H1 (cell line): ENCODE measurements around the gene FMN2. TPM values are rescaled to one million over a fixed set of nuclear protein-coding genes. Genes with fewer than 3 reads are reported as not detected.

Source experiments
- CTCF ChIA-PET: fragments of 300-600 bp; sonication (Branson Sonifier 250); formaldehyde crosslinking; loops from one replicate; lab custom pipeline; 2021; ENCODE audit not compliant: partially characterized antibody; lab: Charles Lee
- POLR2A ChIA-PET: fragments of 300-600 bp; sonication (Branson Sonifier 250); formaldehyde crosslinking; loops from one replicate; lab custom pipeline; 2021; ENCODE audit warnings: inconsistent platforms; ENCODE audit not compliant: partially characterized antibody; lab: Charles Lee
- DNase-seq, 2 experiments: peaks; one replicate each; pipeline versions ENCODE4 v3.0.0 to v3.0.0-alpha.2; 2010 to 2022; ENCODE audit warnings: low spot score in 2 of 2, low read depth in 1 of 2, mixed read lengths in 1 of 2
- FAIRE-seq: peaks from 2 replicates; lab custom pipeline; 2011; peaks lifted over from hg19 to GRCh38; lab: Jason Lieb, UNC
- H2AFZ ChIP-seq: 2 replicates; pipeline ENCODE4 v1.8.1; 2012; ENCODE audit warnings: low read length, inconsistent platforms
- H2AK5ac ChIP-seq: 2 replicates; pipeline ENCODE4 v1.6.1; 2013; ENCODE audit warnings: low read depth, low read length
- H2BK120ac ChIP-seq: replicated peaks from 2 replicates; pipeline ENCODE3; 2013; ENCODE audit warnings: low read depth, low read length, inconsistent platforms
- H2BK12ac ChIP-seq: 2 replicates; pipeline ENCODE4 v1.6.1; 2013; ENCODE audit warnings: low read depth, low read length
- H2BK15ac ChIP-seq: 2 replicates; pipeline ENCODE4 v1.6.1; 2013; ENCODE audit warnings: low read length
- H2BK20ac ChIP-seq: 2 replicates; pipeline ENCODE4 v1.6.1; 2013; ENCODE audit warnings: low read length
- H2BK5ac ChIP-seq: 2 replicates; pipeline ENCODE4 v1.6.1; 2013; ENCODE audit warnings: low read depth, low read length
- H3K14ac ChIP-seq: 2 replicates; pipeline ENCODE4 v1.6.1; 2013; ENCODE audit warnings: inconsistent platforms; ENCODE audit not compliant: insufficient read length
- H3K18ac ChIP-seq: 2 replicates; pipeline ENCODE4 v1.6.1; 2013; ENCODE audit warnings: low read length; ENCODE audit errors: extremely low read depth
- H3K23ac ChIP-seq: 2 replicates; pipeline ENCODE4 v1.6.1; 2013; ENCODE audit warnings: inconsistent platforms; ENCODE audit not compliant: insufficient read length
- H3K23me2 ChIP-seq: 2 replicates; pipeline ENCODE4 v1.6.1; 2013; ENCODE audit warnings: low read depth, low read length
- H3K27ac ChIP-seq: 2 replicates; pipeline ENCODE4 v1.6.1; 2011; ENCODE audit warnings: low read depth, low read length, inconsistent platforms
- H3K27me3 ChIP-seq, 4 experiments: replicated peaks in 1 of 4; 1 replicate in 1 of 4; 2 replicates in 3 of 4; pipeline versions ENCODE4 v1.6.1 to v1.8.1; 2011 to 2013; ENCODE audit warnings: low read length in 3 of 4, mild to moderate bottlenecking in 3 of 4, inconsistent platforms in 2 of 4, mixed read lengths in 2 of 4, moderate library complexity in 1 of 4; ENCODE audit not compliant: control insufficient read depth in 3 of 4, insufficient read depth in 3 of 4; ENCODE audit errors: extremely low read depth in 1 of 4
- H3K36me3 ChIP-seq, 4 experiments: 2 replicates each; pipeline versions ENCODE4 v1.6.1 to v1.8.1; 2011 to 2013; ENCODE audit warnings: mild to moderate bottlenecking in 4 of 4, low read length in 3 of 4, moderate library complexity in 2 of 4, control low read depth in 1 of 4, inconsistent platforms in 1 of 4; ENCODE audit not compliant: insufficient read depth in 4 of 4, control insufficient read depth in 2 of 4
- H3K4ac ChIP-seq: replicated peaks from 2 replicates; pipeline ENCODE3; 2013; ENCODE audit warnings: low read length, low read depth, mixed read lengths, inconsistent platforms; ENCODE audit not compliant: insufficient read length
- H3K4me1 ChIP-seq, 4 experiments: replicated peaks in 1 of 4; 1 replicate in 1 of 4; 2 replicates in 3 of 4; pipeline versions ENCODE4 v1.6.1 to v1.8.1; 2011 to 2013; ENCODE audit warnings: low read length in 3 of 4, inconsistent platforms in 2 of 4, mixed read lengths in 1 of 4; ENCODE audit not compliant: insufficient read depth in 4 of 4, control insufficient read depth in 3 of 4
- H3K4me2 ChIP-seq, 2 experiments: 2 replicates each; pipeline versions ENCODE4 v1.6.1 to v1.8.1; 2011 to 2013; ENCODE audit warnings: low read depth in 2 of 2, low read length in 2 of 2, control low read depth in 1 of 2, inconsistent platforms in 1 of 2, mild to moderate bottlenecking in 1 of 2; ENCODE audit not compliant: insufficient read depth in 1 of 2
- H3K4me3 ChIP-seq, 4 experiments: fragments of 200-600, 300-600 bp in 1 of 4; sonication (generic), shearing (Covaris generic), sonication (Bioruptor Twin) in 1 of 4; 2 replicates each; pipeline versions ENCODE4 v1.5.1 to v1.8.1; 2011 to 2016; ENCODE audit warnings: low read length in 4 of 4, low read depth in 3 of 4, control low read depth in 2 of 4, inconsistent platforms in 2 of 4, mild to moderate bottlenecking in 2 of 4, mixed read lengths in 1 of 4, moderate library complexity in 1 of 4; ENCODE audit not compliant: insufficient read depth in 2 of 4; ENCODE audit errors: extremely low read depth in 1 of 4
- H3K56ac ChIP-seq: replicated peaks from 2 replicates; pipeline ENCODE3; 2013; ENCODE audit warnings: low read depth, mild to moderate bottlenecking, mixed read lengths, low read length, inconsistent platforms; ENCODE audit not compliant: insufficient read length
- H3K79me1 ChIP-seq: 2 replicates; pipeline ENCODE4 v1.6.1; 2013; ENCODE audit warnings: low read depth, low read length, control low read depth
- H3K79me2 ChIP-seq, 2 experiments: 2 replicates each; pipeline versions ENCODE4 v1.6.1 to v1.8.1; 2012 to 2013; ENCODE audit warnings: low read length in 2 of 2, mild to moderate bottlenecking in 2 of 2, inconsistent platforms in 1 of 2; ENCODE audit not compliant: insufficient read depth in 2 of 2, control insufficient read depth in 1 of 2
- H3K9ac ChIP-seq, 4 experiments: replicated peaks in 1 of 4; 1 replicate in 1 of 4; 2 replicates in 3 of 4; pipeline versions ENCODE4 v1.6.1 to v1.8.1; 2011 to 2013; ENCODE audit warnings: low read depth in 3 of 4, low read length in 3 of 4, control low read depth in 2 of 4, mild to moderate bottlenecking in 2 of 4, moderate library complexity in 2 of 4, inconsistent platforms in 1 of 4; ENCODE audit errors: extremely low read depth in 1 of 4
- H3K9me3 ChIP-seq, 2 experiments: 2 replicates each; pipeline versions ENCODE4 v1.6.1 to v1.8.1; 2012 to 2013; ENCODE audit warnings: mild to moderate bottlenecking in 2 of 2, moderate library complexity in 2 of 2, control low read depth in 1 of 2, inconsistent platforms in 1 of 2, low read depth in 1 of 2, low read length in 1 of 2, mixed read lengths in 1 of 2; ENCODE audit not compliant: insufficient read depth in 2 of 2
- H4K20me1 ChIP-seq, 2 experiments: replicated peaks in 1 of 2; 2 replicates each; pipeline versions ENCODE3 to v1.8.1; 2011 to 2013; ENCODE audit warnings: inconsistent platforms in 2 of 2, low read length in 2 of 2, mild to moderate bottlenecking in 1 of 2; ENCODE audit not compliant: insufficient read depth in 2 of 2, control insufficient read depth in 1 of 2
- H4K5ac ChIP-seq: 2 replicates; pipeline ENCODE4 v1.6.1; 2013; ENCODE audit warnings: low read length, low read depth, mixed read lengths, inconsistent platforms; ENCODE audit not compliant: insufficient read length
- H4K8ac ChIP-seq: 2 replicates; pipeline ENCODE4 v1.8.0; 2013; ENCODE audit warnings: mild to moderate bottlenecking, moderate library complexity, low read length, inconsistent platforms; ENCODE audit not compliant: insufficient read depth; ENCODE audit errors: extremely low read depth
- H4K91ac ChIP-seq: replicated peaks from 2 replicates; pipeline ENCODE3; 2013; ENCODE audit warnings: low read length, mixed read lengths, inconsistent platforms; ENCODE audit not compliant: insufficient read length
- GTF2F1 ChIP-seq: IDR thresholded peaks from 2 replicates; pipeline ENCODE4 v1.6.1; 2012; ENCODE audit warnings: low read depth, low read length, improper control_type of control experiment, borderline replicate concordance
- RNF2 ChIP-seq: fragments of 200-900, 300-1000 bp; sonication (generic); IDR thresholded peaks from 2 replicates; pipeline ENCODE4 v1.7.1; 2016; ENCODE audit warnings: borderline replicate concordance, low read depth, mild to moderate bottlenecking, antibody characterized with exemption, low read length; ENCODE audit not compliant: poor library complexity, severe bottlenecking; ENCODE audit errors: missing control alignments
- WGBS, 2 experiments: shearing (Covaris generic) in 1 of 2; methylation state at CpG; one replicate each; pipeline versions ENCODE4 v1.1.6 to v1.1.7; 2013 to 2015; ENCODE audit warnings: low lambda C conversion rate in 2 of 2, mixed read lengths in 2 of 2, inconsistent platforms in 1 of 2, low coverage in 1 of 2, missing lambda C conversion rate in 1 of 2; ENCODE audit not compliant: insufficient replicate concordance in 2 of 2, insufficient coverage in 1 of 2, insufficient read length in 1 of 2; ENCODE audit errors: extremely low coverage in 1 of 2, missing lambda C conversion rate in 1 of 2; 5-methylcytosine and 5-hydroxymethylcytosine counted together
- polyA plus RNA-seq, 7 experiments: library from polyadenylated mRNA; depleted of rRNA in 3 of 7; stranded (reverse) in 5 of 7; unstranded in 2 of 7; fragments of >200 nt in 5 of 7; fragments of 200-250 nt in 2 of 7; gene quantifications; 1 replicate in 5 of 7; 2 replicates in 1 of 7; 4 replicates in 1 of 7; pipeline versions ENCODE4 v1.2.1 to v1.2.3, GENCODE V29; 2011 to 2013; ENCODE audit warnings: missing spikeins in 2 of 7, mixed read lengths in 2 of 7
- total RNA-seq: library from RNA; stranded (reverse); fragmentation: NEBNext Ultra II Directional; extraction: Animal tissue kit (Norgen Biotek cat#: 25700); gene quantifications from 2 replicates; pipeline ENCODE4 v1.2.1, GENCODE V29; 2021

Gene FMN2
- total and polyA plus RNA-seq, 2 of the 8 experiments (the other 6 are each of a cell fraction or from before 2014, with no cell fraction given) = 0.83 to 2.0 TPM

- no peak overlapping the region for H4K8ac ChIP-seq
- H3K9ac ChIP-seq = no peak overlapping the region
- H2AFZ ChIP-seq = no peak overlapping the region
- H3K4me3 ChIP-seq = no peak overlapping the region
- no peak overlapping the region for H3K23ac ChIP-seq
- no peak overlapping the region for H3K27ac ChIP-seq
- H4K91ac ChIP-seq = no peak overlapping the region
- no peak for FAIRE-seq
- H2BK20ac ChIP-seq = no peak overlapping the region
- TF ChIP-seq GTF2F1 = no peak
- TF ChIP-seq RNF2 = no peak
- TF ChIP-seq, all 59 proteins: peak for 0
- Histone ChIP-seq H3K4ac (no peak overlapping the region), H2BK15ac (no peak overlapping the region), H3K36me3 (0 out of 8 replicates have a peak, but pooled peaks cover 0 to 2% (median 0%) of the 10 kb centered on the region in 4 experiments), H3K4me1 (peaks cover 0 to 8% (median 3%) of the 10 kb centered on the region in 4 experiments; a peak in 3 of 7 replicates), H3K56ac (no peak overlapping the region), H3K79me1 (no peaks in the 10 kb centered on the region), H2BK12ac (no peak overlapping the region), H2BK5ac (no peak overlapping the region), H3K27me3 (no peaks in the 10 kb centered on the region), H3K23me2 (no peaks in the 10 kb centered on the region), H3K4me2 (no peak overlapping the region), H3K18ac (no peak overlapping the region), H3K79me2 (no peaks in the 10 kb centered on the region), H4K5ac (no peak overlapping the region), H2BK120ac (no peak overlapping the region), H4K20me1 (no peaks in the 10 kb centered on the region), H2AK5ac (no peak overlapping the region), H3K14ac (no peak overlapping the region), H3K9me3 (peaks cover 3 to 8% of the 10 kb centered on the region in 2 experiments; a peak in 3 of 4 replicates)
- no peak for DNase-seq
- CTCF ChIA-PET = interaction anchor here (0.7 to 2.0 kb wide), 6 partner anchors 8 to 121 kb away, joined by 3 to 10 read pairs (median 4); no protein-coding TSS in a partner anchor
- 94% methylated on average over 5 of the region's 5 CpGs; no CpG with 5 or more reads in 1 of the 2 experiments for WGBS, 2 experiments
- POLR2A ChIA-PET = no interaction called here
These were observed 17.3 kb upstream of the FMN2 start for GRCh38 chr1:240074422-240074821.
